Endodermal cell (in vitro differentiated cells): ENCODE measurements around the gene TAS2R60. TPM values are rescaled to one million over a fixed set of nuclear protein-coding genes. Genes with fewer than 3 reads are reported as not detected.
A peak's percentile ranks its signal among the peaks of the same experiment; 100 is the strongest.
"Not testable (repeated sequence)": the region's sequence is repeated elsewhere in the genome, so short reads cannot be mapped to it uniquely, and the experiment has no call there.

Experiments
- DNase-seq: peaks from one replicate; pipeline ENCODE4 v3.0.0-alpha.2; 2017
- H3K27ac ChIP-seq: 2 replicates; pipeline ENCODE4 v1.5.1; 2013; ENCODE audit warnings: mild to moderate bottlenecking, low read depth, low read length, moderate library complexity
- H3K27me3 ChIP-seq: 2 replicates; pipeline ENCODE4 v1.6.1; 2013; ENCODE audit warnings: mild to moderate bottlenecking, low read length, moderate library complexity; ENCODE audit not compliant: insufficient read depth, control insufficient read depth, poor library complexity, severe bottlenecking
- H3K36me3 ChIP-seq: 2 replicates; pipeline ENCODE4 v1.7.0; 2013; ENCODE audit warnings: mild to moderate bottlenecking, low read length, moderate library complexity; ENCODE audit not compliant: control insufficient read depth, insufficient read depth
- H3K4me1 ChIP-seq: one replicate; pipeline ENCODE4 v1.7.0; 2013; ENCODE audit warnings: low read length; ENCODE audit not compliant: control insufficient read depth, insufficient read depth
- H3K4me3 ChIP-seq: 2 replicates; pipeline ENCODE4 v1.5.1; 2013; ENCODE audit warnings: mild to moderate bottlenecking, low read length, moderate library complexity
- H3K9ac ChIP-seq: 2 replicates; pipeline ENCODE4 v1.6.1; 2013; ENCODE audit warnings: mild to moderate bottlenecking, low read length, moderate library complexity; ENCODE audit not compliant: poor library complexity, severe bottlenecking; ENCODE audit errors: extremely low read depth
- H3K9me3 ChIP-seq: 2 replicates; pipeline ENCODE4 v1.6.1; 2013; ENCODE audit warnings: mild to moderate bottlenecking, low read length, moderate library complexity; ENCODE audit not compliant: control insufficient read depth
- H3K27ac Mint-ChIP-seq: 2 replicates; pipeline ENCODE4 v1.8.0; 2020; ENCODE audit warnings: mixed read lengths
- H3K27me3 Mint-ChIP-seq: 2 replicates; pipeline ENCODE4 v1.8.0; 2021; ENCODE audit warnings: mild to moderate bottlenecking, mixed read lengths; ENCODE audit not compliant: insufficient read depth
- H3K36me3 Mint-ChIP-seq: 2 replicates; pipeline ENCODE4 v1.8.0; 2020; ENCODE audit warnings: low read depth, mixed read lengths
- H3K4me1 Mint-ChIP-seq: 2 replicates; pipeline ENCODE4 v1.8.0; 2020; ENCODE audit warnings: mixed read lengths
- H3K4me3 Mint-ChIP-seq: 2 replicates; pipeline ENCODE4 v1.8.0; 2020; ENCODE audit warnings: mild to moderate bottlenecking, moderate library complexity, mixed read lengths
- H3K9me3 Mint-ChIP-seq: 2 replicates; pipeline ENCODE4 v1.8.0; 2020; ENCODE audit warnings: mild to moderate bottlenecking, mixed read lengths
- WGBS, 2 experiments: methylation state at CpG; one replicate each; pipeline versions ENCODE4 v1.1.5 to v1.1.7; 2013; ENCODE audit warnings: missing lambda C conversion rate in 2 of 2, mixed read lengths in 1 of 2; ENCODE audit not compliant: insufficient coverage in 1 of 2, insufficient read length in 1 of 2; 5-methylcytosine and 5-hydroxymethylcytosine counted together
- total RNA-seq, 2 donors: library from RNA; stranded (reverse); fragmentation: NEBNext Ultra II Directional in 1 of 2; extraction: Animal tissue kit (Norgen Biotek cat#: 25700) in 1 of 2; gene quantifications; 2 replicates in 1 of 2; 3 replicates in 1 of 2; pipeline ENCODE4 v1.2.1, GENCODE V29; 2021
- TF ChIP-seq, protein P1 (sequence below): fragments of 200-600 bp; sonication (generic); conservative IDR thresholded peaks from 2 replicates; pipeline ENCODE4 v1.5.0; 2021; ENCODE audit warnings: antibody characterized with exemption, mild to moderate bottlenecking

Gene TAS2R60
- total RNA-seq, 2 donors from 2014 or later = 0.37 TPM; not detected in 1

DNA sequence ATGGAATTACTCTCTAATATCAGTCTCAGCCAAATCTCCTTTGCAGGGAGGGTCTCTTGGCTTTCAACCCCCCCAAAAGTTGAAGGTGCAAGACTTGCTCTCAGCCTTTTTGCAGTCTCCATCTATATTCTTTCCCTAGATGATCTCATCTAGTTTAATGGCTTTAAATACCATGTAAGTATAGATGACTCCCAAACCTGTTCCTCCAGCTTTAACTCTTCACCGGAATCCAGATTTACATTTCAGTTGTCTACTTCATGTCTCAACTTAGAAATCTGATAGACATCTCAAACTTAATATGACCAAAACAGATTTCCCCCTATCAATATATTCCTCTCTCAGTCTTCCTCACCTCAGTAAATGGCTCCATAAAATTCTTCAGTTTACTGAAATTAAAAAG lies 24.5 kb downstream of the TAS2R60 start:
- Histone ChIP-seq H3K4me1 (no peaks in the 10 kb centered on the region), H3K36me3 (no peaks in the 10 kb centered on the region), H3K27ac (no peak overlapping the region), H3K27me3 (no peaks in the 10 kb centered on the region), H3K9me3 (no peaks in the 10 kb centered on the region), H3K9ac (no peak overlapping the region), H3K4me3 (no peak overlapping the region)
- no peak overlapping the region for H3K4me3 Mint-ChIP-seq
- DNase-seq = no peak
- H3K4me1 Mint-ChIP-seq = peaks cover 11% of the 10 kb centered on the region
- H3K27ac Mint-ChIP-seq = no peak overlapping the region
- H3K27me3 Mint-ChIP-seq = no peaks in the 10 kb centered on the region
- 86% methylated on average over 1 of the region's 1 CpG; no CpG with 5 or more reads in 1 of the 2 experiments for WGBS, 2 experiments
- TF ChIP-seq, protein P1, sequence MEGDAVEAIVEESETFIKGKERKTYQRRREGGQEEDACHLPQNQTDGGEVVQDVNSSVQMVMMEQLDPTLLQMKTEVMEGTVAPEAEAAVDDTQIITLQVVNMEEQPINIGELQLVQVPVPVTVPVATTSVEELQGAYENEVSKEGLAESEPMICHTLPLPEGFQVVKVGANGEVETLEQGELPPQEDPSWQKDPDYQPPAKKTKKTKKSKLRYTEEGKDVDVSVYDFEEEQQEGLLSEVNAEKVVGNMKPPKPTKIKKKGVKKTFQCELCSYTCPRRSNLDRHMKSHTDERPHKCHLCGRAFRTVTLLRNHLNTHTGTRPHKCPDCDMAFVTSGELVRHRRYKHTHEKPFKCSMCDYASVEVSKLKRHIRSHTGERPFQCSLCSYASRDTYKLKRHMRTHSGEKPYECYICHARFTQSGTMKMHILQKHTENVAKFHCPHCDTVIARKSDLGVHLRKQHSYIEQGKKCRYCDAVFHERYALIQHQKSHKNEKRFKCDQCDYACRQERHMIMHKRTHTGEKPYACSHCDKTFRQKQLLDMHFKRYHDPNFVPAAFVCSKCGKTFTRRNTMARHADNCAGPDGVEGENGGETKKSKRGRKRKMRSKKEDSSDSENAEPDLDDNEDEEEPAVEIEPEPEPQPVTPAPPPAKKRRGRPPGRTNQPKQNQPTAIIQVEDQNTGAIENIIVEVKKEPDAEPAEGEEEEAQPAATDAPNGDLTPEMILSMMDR = no peak
- H3K36me3 Mint-ChIP-seq = peaks cover 2% of the 10 kb centered on the region
- peaks cover 8% of the 10 kb centered on the region for H3K9me3 Mint-ChIP-seq

DNA sequence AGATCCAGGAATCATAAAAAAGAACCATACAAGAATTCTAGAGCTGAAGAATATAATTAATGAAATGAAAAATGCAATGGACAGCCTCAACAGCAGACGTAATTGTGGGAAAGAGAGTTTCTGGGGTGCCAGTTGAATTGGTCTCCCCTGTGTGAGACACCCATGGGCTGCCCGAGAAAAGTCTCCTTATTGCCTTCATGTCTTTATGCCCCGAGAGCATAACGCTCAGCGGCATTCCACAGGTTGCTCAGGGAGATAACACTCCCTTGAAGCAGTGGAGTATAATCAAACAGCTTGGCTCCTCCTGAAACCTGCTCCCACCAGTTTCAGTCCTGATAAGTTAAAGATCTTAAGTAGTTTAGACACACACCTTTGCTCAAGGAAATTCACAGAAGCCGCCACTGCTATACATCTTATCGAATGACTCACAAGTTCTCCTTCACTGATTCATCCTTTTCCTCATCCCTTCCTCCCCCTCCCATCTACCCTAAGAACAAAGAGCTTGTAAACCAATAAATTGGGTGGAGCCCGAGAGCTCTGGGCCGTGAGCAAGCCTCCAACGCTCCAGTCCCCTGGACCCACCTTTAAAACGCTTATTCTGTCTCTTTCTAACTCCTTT lies 28.9 kb downstream of the TAS2R60 start:
- DNase-seq = peak; percentile 56
- not testable (repeated sequence) for H3K36me3 ChIP-seq, H3K27ac ChIP-seq, H3K9me3 ChIP-seq, H3K27me3 Mint-ChIP-seq, H3K36me3 Mint-ChIP-seq, H3K9me3 Mint-ChIP-seq, H3K9ac ChIP-seq, H3K27me3 ChIP-seq, H3K4me3 Mint-ChIP-seq, H3K4me1 ChIP-seq
- Mint-ChIP-seq H3K4me1 (peaks cover 11% of the 10 kb centered on the region), H3K27ac (peak overlapping the region; percentile 59)
- 68 to 84% methylated on average over 6 to 11 of the region's 11 CpGs for WGBS, 2 experiments
- H3K4me3 ChIP-seq = peak overlapping the region; percentile 27

DNA sequence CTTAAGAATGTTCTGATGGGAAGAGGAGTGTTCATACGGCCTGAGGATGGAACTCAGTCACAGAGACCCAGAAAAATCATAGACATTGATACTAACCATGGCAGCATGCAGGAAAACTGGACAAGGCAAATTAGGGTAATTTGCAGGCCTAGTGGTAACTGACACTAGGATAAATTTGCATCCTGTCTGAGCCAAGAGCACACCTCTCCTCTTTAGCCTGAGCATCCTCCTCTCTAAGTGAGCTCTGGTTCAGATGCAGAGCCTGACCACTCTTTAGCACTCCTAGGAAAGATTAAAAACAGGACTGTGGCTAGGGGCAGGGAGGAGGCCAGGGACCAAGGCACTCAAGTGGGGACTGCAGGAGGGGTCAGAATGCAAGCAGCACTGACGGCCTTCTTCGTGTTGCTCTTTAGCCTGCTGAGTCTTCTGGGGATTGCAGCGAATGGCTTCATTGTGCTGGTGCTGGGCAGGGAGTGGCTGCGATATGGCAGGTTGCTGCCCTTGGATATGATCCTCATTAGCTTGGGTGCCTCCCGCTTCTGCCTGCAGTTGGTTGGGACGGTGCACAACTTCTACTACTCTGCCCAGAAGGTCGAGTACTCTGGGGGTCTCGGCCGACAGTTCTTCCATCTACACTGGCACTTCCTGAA lies 34.4 kb downstream of the TAS2R60 start, which contains the start of gene TAS2R41:
Gene TAS2R41, plus strand, starts transcription at position 373 of the 650 bp plus-strand sequence. Its CDS starts 0 bp downstream, at position 373.
- no peaks in the 10 kb centered on the region for H3K27me3 ChIP-seq

More for the DNA sequence above, 34.4 kb downstream of the TAS2R60 start, which contains the start of gene TAS2R41:
- DNase-seq = peak; percentile 52
- Mint-ChIP-seq H3K36me3 (no peaks in the 10 kb centered on the region), H3K4me3 (no peak within 1 kb of the TSS), H3K27me3 (no peaks in the 10 kb centered on the region), H3K9me3 (no peaks in the 10 kb centered on the region), H3K4me1 (peaks cover under 1% of the 10 kb centered on the region), H3K27ac (no peak within 1 kb of the TSS)
- Histone ChIP-seq H3K36me3 (no peaks in the 10 kb centered on the region), H3K4me3 (no peak within 1 kb of the TSS), H3K27ac (no peak within 1 kb of the TSS), H3K9me3 (no peaks in the 10 kb centered on the region), H3K9ac (no peak within 1 kb of the TSS), H3K4me1 (no peaks in the 10 kb centered on the region)
- WGBS, 2 experiments = 82% methylated on average over 9 to 10 of the region's 10 CpGs
- TF ChIP-seq, protein P1 = no peak
